ENCODE results near the gene ENAH.
A peak's percentile ranks its signal among the peaks of the same experiment; 100 is the strongest.
"Not testable (repeated sequence)": the region's sequence is repeated elsewhere in the genome, so short reads cannot be mapped to it uniquely, and the experiment has no call there.

ENAH gene

DNA sequence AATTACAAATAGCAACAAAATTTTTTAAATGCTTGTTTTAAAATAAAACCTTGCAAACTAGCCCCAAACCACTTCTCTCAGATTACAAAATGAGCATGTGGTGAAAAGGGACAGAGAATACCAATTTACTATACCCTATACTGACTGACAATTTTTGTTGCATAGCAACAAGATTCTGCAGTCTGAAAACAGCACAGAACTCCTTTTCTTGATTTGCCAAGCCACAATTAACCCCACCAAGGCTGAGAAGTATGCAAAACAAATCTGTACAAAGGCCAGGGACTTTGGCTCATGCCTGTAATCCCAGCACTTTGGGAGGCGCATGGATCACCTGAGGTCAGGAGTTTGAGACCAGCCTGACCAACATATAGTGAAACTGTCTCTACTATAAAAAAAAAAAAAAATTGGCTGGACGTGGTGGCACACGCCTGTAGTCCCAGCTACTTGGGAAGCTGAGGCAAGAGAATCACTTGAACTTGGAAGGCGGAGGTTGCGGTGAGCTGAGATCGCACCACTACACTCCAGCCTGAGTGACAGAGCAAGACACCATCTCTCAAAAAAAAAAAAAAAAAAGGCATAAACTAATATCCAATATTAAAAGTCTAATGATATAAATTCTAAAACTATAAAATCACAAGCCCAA is 21.8 kb downstream of the ENAH start:
- Mint-ChIP-seq H3K9me3 (no peaks in the 10 kb centered on the region), H3K27ac (peak overlapping the region in 2 of 3 experiments; percentile 32 to 42), H3K36me3 (ENCODE audit: low read depth) (peaks cover 9% of the 10 kb centered on the region), H3K27me3 (ENCODE audit: low read depth) (no peaks in the 10 kb centered on the region), H3K4me3 (no peak overlapping the region), H3K4me1 (peaks cover 48% of the 10 kb centered on the region)
- TF ChIP-seq, protein P1, sequence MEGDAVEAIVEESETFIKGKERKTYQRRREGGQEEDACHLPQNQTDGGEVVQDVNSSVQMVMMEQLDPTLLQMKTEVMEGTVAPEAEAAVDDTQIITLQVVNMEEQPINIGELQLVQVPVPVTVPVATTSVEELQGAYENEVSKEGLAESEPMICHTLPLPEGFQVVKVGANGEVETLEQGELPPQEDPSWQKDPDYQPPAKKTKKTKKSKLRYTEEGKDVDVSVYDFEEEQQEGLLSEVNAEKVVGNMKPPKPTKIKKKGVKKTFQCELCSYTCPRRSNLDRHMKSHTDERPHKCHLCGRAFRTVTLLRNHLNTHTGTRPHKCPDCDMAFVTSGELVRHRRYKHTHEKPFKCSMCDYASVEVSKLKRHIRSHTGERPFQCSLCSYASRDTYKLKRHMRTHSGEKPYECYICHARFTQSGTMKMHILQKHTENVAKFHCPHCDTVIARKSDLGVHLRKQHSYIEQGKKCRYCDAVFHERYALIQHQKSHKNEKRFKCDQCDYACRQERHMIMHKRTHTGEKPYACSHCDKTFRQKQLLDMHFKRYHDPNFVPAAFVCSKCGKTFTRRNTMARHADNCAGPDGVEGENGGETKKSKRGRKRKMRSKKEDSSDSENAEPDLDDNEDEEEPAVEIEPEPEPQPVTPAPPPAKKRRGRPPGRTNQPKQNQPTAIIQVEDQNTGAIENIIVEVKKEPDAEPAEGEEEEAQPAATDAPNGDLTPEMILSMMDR (IDR thresholded peaks at IDR 0.05; ENCODE audit: unreplicated experiment in 3 of 3) = no peak

DNA sequence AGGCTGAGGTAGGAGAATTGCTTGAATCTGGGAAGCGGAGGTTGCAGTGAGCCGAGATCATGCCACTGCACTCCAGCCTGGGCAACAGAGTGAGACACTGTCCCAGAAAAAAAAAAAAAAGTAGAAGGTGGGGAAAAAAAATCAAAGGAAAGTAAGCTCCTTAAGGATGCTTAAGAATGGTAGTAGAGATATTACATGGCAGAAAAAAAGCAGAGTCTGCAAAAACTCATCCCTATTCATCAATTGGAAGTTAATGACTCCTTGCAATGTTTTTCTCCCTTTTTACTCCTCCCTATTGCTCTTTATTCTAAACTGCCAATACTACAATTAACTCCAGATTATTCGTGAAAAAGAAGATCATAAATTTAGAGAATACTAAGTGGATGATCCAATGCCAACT is 23.4 kb downstream of the ENAH start:
- H3K4me3 Mint-ChIP-seq = no peak overlapping the region
- TF ChIP-seq, protein P1 (IDR thresholded peaks at IDR 0.05; ENCODE audit: unreplicated experiment in 3 of 3) = no peak

DNA sequence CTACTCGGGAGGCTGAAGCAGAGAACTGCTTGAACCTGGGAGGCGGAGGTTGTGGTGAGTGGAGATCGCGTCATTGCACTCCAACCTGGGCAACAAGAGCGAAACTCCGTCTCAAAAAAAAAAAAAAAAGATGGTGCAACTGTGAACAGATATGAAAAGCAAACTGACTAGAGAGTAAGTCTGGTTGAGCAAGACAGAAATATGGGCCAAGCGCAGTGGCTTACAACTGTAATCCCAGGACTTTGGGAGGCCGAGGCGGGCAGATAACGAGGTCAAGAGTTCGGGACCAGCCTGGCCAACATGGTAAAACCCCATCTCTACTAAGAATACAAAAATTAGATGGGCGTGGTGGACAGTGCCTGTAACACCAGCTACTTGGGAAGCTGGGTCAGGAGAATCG is 24.1 kb downstream of the ENAH start:
- not testable (repeated sequence) for H3K9me3 Mint-ChIP-seq; H3K4me3 Mint-ChIP-seq; H3K27ac Mint-ChIP-seq; H3K27me3 Mint-ChIP-seq (ENCODE audit: low read depth)
- Mint-ChIP-seq H3K36me3 (ENCODE audit: low read depth) (peaks cover 12% of the 10 kb centered on the region), H3K4me1 (peaks cover 56% of the 10 kb centered on the region)

More for the DNA sequence above, 23.4 kb downstream of the ENAH start:
- H3K27ac Mint-ChIP-seq = peak overlapping the region in 1 of 3 experiments; percentile 21
- H3K27me3 Mint-ChIP-seq (ENCODE audit: low read depth) = no peaks in the 10 kb centered on the region
- H3K36me3 Mint-ChIP-seq (ENCODE audit: low read depth) = peaks cover 9% of the 10 kb centered on the region
- H3K4me1 Mint-ChIP-seq = peaks cover 56% of the 10 kb centered on the region
- H3K9me3 Mint-ChIP-seq = no peaks in the 10 kb centered on the region

- no peak overlapping the region for H3K4me3 Mint-ChIP-seq
- H3K4me1 Mint-ChIP-seq = peaks cover 56% of the 10 kb centered on the region
- H3K27me3 Mint-ChIP-seq (ENCODE audit: low read depth) = no peaks in the 10 kb centered on the region
- TF ChIP-seq, protein P1 (IDR thresholded peaks at IDR 0.05; ENCODE audit: unreplicated experiment in 3 of 3) = no peak
- peaks cover 19% of the 10 kb centered on the region for H3K36me3 Mint-ChIP-seq (ENCODE audit: low read depth)
- no peaks in the 10 kb centered on the region for H3K9me3 Mint-ChIP-seq
- peak overlapping the region; percentile 14 to 89 (median 71) for H3K27ac Mint-ChIP-seq
Measured at GRCh38 chr1:225627304-225627947, 25.5 kb downstream of the ENAH start.

GRCh38 chr1:225626698-225627097 is 26.2 kb downstream of the ENAH start:
- Mint-ChIP-seq H3K9me3 (no peaks in the 10 kb centered on the region), H3K27me3 (ENCODE audit: low read depth) (no peaks in the 10 kb centered on the region), H3K4me3 (no peak overlapping the region), H3K36me3 (ENCODE audit: low read depth) (peaks cover 26% of the 10 kb centered on the region), H3K4me1 (peaks cover 54% of the 10 kb centered on the region), H3K27ac (peak overlapping the region; percentile 14 to 43 (median 36))
- TF ChIP-seq, protein P1 (IDR thresholded peaks at IDR 0.05; ENCODE audit: unreplicated experiment in 3 of 3) = no peak

GRCh38 chr1:225617956-225618355 is 35.0 kb downstream of the ENAH start:
- Mint-ChIP-seq H3K4me3 (no peak overlapping the region), H3K27ac (peak overlapping the region; percentile 49 to 76 (median 53)), H3K4me1 (peaks cover 32% of the 10 kb centered on the region), H3K9me3 (no peaks in the 10 kb centered on the region), H3K27me3 (ENCODE audit: low read depth) (no peaks in the 10 kb centered on the region), H3K36me3 (ENCODE audit: low read depth) (peaks cover 56% of the 10 kb centered on the region)
- TF ChIP-seq, protein P1 (IDR thresholded peaks at IDR 0.05; ENCODE audit: unreplicated experiment in 3 of 3) = no peak
